B cell (primary cell): ENCODE data around the gene ZNF592. TPM values are rescaled to one million over a fixed set of nuclear protein-coding genes. Genes with fewer than 3 reads are reported as not detected.

Experiments
- ATAC-seq: fragments of 200-7000 bp; cut with Tn5 transposase; one replicate; pipeline ENCODE4 v1.10.0; 2021; ENCODE audit warnings: low read depth, mild to moderate bottlenecking, moderate number of reproducible peaks, moderate library complexity
- CTCF ChIA-PET: fragments of 350-600 bp; sonication (Branson Sonifier 250); formaldehyde crosslinking; loops from one replicate; lab custom pipeline; 2021; ENCODE audit warnings: antibody characterized with exemption, inconsistent platforms; lab: Charles Lee
- POLR2A ChIA-PET: fragments of 350-600 bp; sonication (Branson Sonifier 250); formaldehyde crosslinking; loops from one replicate; lab custom pipeline; 2021; ENCODE audit warnings: antibody characterized with exemption; lab: Charles Lee
- DNase-seq: peaks from one replicate; pipeline ENCODE4 v3.0.0; 2013
- H2AFZ ChIP-seq: 2 replicates; pipeline ENCODE4 v1.6.1; 2012; ENCODE audit warnings: mild to moderate bottlenecking, low read depth, low read length; ENCODE audit not compliant: insufficient read depth, poor library complexity, severe bottlenecking
- H3K27ac ChIP-seq, 2 donors: 1 replicate in 1 of 2; 2 replicates in 1 of 2; pipeline ENCODE4 v1.5.1; 2012 to 2013; ENCODE audit warnings: low read length in 2 of 2, mild to moderate bottlenecking in 2 of 2, moderate library complexity in 1 of 2
- H3K27me3 ChIP-seq, 4 experiments: fragments of 200-600 bp in 1 of 4; sonication (generic) in 1 of 4; replicated peaks in 1 of 4; 1 replicate in 2 of 4; 2 replicates in 2 of 4; pipeline versions ENCODE4 v1.6.1 to v1.7.0; 2013 to 2016; ENCODE audit warnings: low read length in 3 of 4, mild to moderate bottlenecking in 2 of 4, mixed read lengths in 1 of 4, moderate library complexity in 1 of 4; ENCODE audit not compliant: insufficient read depth in 4 of 4, control insufficient read depth in 3 of 4; ENCODE audit errors: control extremely low read depth in 1 of 4
- H3K36me3 ChIP-seq, 2 experiments: replicated peaks in 1 of 2; 1 replicate in 1 of 2; 2 replicates in 1 of 2; pipeline versions ENCODE4 v1.6.1 to v1.7.1; 2013; ENCODE audit warnings: low read length in 1 of 2; ENCODE audit not compliant: insufficient read depth in 2 of 2, control insufficient read depth in 1 of 2; ENCODE audit errors: control extremely low read depth in 1 of 2, extremely low read depth in 1 of 2
- H3K4me1 ChIP-seq, 2 donors: fragments of 200-600 bp in 1 of 2; sonication (generic) in 1 of 2; 1 replicate in 1 of 2; 2 replicates in 1 of 2; pipeline versions ENCODE4 v1.5.1 to v1.6.1; 2013 to 2017; ENCODE audit warnings: low read length in 2 of 2; ENCODE audit not compliant: control insufficient read depth in 2 of 2, insufficient read depth in 2 of 2
- H3K4me2 ChIP-seq: replicated peaks from 2 replicates; pipeline ENCODE3; 2012; ENCODE audit warnings: mild to moderate bottlenecking, low read depth, low read length; ENCODE audit not compliant: poor library complexity, severe bottlenecking
- H3K4me3 ChIP-seq, 5 experiments: fragments of 200-600 bp in 1 of 5; sonication (generic) in 1 of 5; 1 replicate in 3 of 5; 2 replicates in 2 of 5; pipeline versions ENCODE4 v1.5.1 to v1.7.0; 2011 to 2016; ENCODE audit warnings: low read length in 4 of 5, mild to moderate bottlenecking in 4 of 5, low read depth in 2 of 5, control low read depth in 1 of 5, moderate library complexity in 1 of 5; ENCODE audit not compliant: insufficient read depth in 1 of 5; ENCODE audit errors: control extremely low read depth in 1 of 5, extremely low read depth in 1 of 5
- H3K79me2 ChIP-seq: fragments of 200-600 bp; sonication (generic); one replicate; pipeline ENCODE4 v1.6.0; 2016; ENCODE audit warnings: low read length; ENCODE audit not compliant: control insufficient read depth, insufficient read depth
- H3K9ac ChIP-seq: fragments of 200-600 bp; sonication (generic); 2 replicates; pipeline ENCODE4 v1.6.1; 2017; ENCODE audit warnings: mild to moderate bottlenecking, low read length, moderate library complexity
- H3K9me3 ChIP-seq, 3 donors: one replicate each; pipeline versions ENCODE4 v1.6.1 to v1.7.1; 2013; ENCODE audit warnings: low read length in 2 of 3; ENCODE audit not compliant: control insufficient read depth in 2 of 3, insufficient read depth in 1 of 3; ENCODE audit errors: control extremely low read depth in 1 of 3
- H4K20me1 ChIP-seq: 2 replicates; pipeline ENCODE4 v1.6.0; 2012; ENCODE audit warnings: mild to moderate bottlenecking, low read length; ENCODE audit not compliant: insufficient read depth, control insufficient read depth, poor library complexity, severe bottlenecking
- H3K27ac Mint-ChIP-seq: one replicate; pipeline ENCODE4 v1.8.0; 2021; ENCODE audit warnings: mixed read lengths
- H3K27me3 Mint-ChIP-seq: one replicate; pipeline ENCODE4 v1.8.0; 2021; ENCODE audit warnings: mixed read lengths
- H3K4me1 Mint-ChIP-seq: one replicate; pipeline ENCODE4 v1.8.0; 2021; ENCODE audit warnings: mixed read lengths
- H3K4me3 Mint-ChIP-seq: one replicate; pipeline ENCODE4 v1.8.0; 2021; ENCODE audit warnings: mixed read lengths
- H3K9me3 Mint-ChIP-seq: one replicate; pipeline ENCODE4 v1.8.0; 2022; ENCODE audit warnings: mixed read lengths; ENCODE audit not compliant: insufficient read depth
- CTCF ChIP-seq: fragments of 200-600 bp; IDR thresholded peaks from one replicate; pipeline ENCODE4 v1.8.0; 2022; ENCODE audit warnings: antibody characterized with exemption, mild to moderate bottlenecking
- EZH2 ChIP-seq: IDR thresholded peaks from 2 replicates; pipeline ENCODE4 v1.6.1; 2012; ENCODE audit warnings: borderline replicate concordance, low read depth, mild to moderate bottlenecking, moderate library complexity, low read length; ENCODE audit not compliant: insufficient read depth, poor library complexity, severe bottlenecking
- WGBS: methylation state at CpG from one replicate; pipeline ENCODE4 v1.1.5; 2013; ENCODE audit warnings: missing lambda C conversion rate; ENCODE audit not compliant: insufficient coverage; 5-methylcytosine and 5-hydroxymethylcytosine counted together
- intact Hi-C: fragments of 100-400 bp; cut with micrococcal nuclease; formaldehyde crosslinking; loops from one replicate; pipeline ENCODE4 v1.10.0; 2022
- polyA plus RNA-seq: library from polyadenylated mRNA; depleted of rRNA; stranded (reverse); fragments of >200 nt; gene quantifications from 2 replicates; pipeline ENCODE4 v1.2.3, GENCODE V29; 2012
- total RNA-seq, 2 donors: library from RNA; stranded (reverse); fragments of 120-200 nt in 1 of 2; gene quantifications; 1 replicate in 1 of 2; 2 replicates in 1 of 2; pipeline versions ENCODE4 v1.2.3 to v1.2.4, GENCODE V29; 2013 to 2022

The ZNF592 gene
- total and polyA plus RNA-seq, 2 donors (not counting 1 experiment from before 2014, with no cell fraction given) = 35.8 to 64.4 TPM

- TF ChIP-seq CTCF (no peak), EZH2 (no peak)
- WGBS = 93% methylated on average over 1 of the region's 1 CpG
- no peaks in the 10 kb centered on the region for H3K9me3 Mint-ChIP-seq
- no peaks in the 10 kb centered on the region for H3K9me3 ChIP-seq
- H3K27ac Mint-ChIP-seq = peak overlapping the region; percentile 46
- H3K4me3 ChIP-seq = no peak overlapping the region
- no peak overlapping the region for H2AFZ ChIP-seq
- POLR2A ChIA-PET = no interaction called here
- no peaks in the 10 kb centered on the region for H3K27me3 ChIP-seq
- peaks cover 85% of the 10 kb centered on the region for H4K20me1 ChIP-seq
- DNase-seq = no peak
- no peaks in the 10 kb centered on the region for H3K27me3 Mint-ChIP-seq
- peaks cover 95% of the 10 kb centered on the region for H3K79me2 ChIP-seq
- no peak overlapping the region for H3K9ac ChIP-seq
- no peak for ATAC-seq
- no peak overlapping the region for H3K4me2 ChIP-seq
- peaks cover 0 to 33% of the 10 kb centered on the region in 2 experiments for H3K36me3 ChIP-seq
- no peak overlapping the region for H3K27ac ChIP-seq
- H3K4me1 ChIP-seq = peaks cover 8 to 11% of the 10 kb centered on the region in 2 donors
- intact Hi-C loops = no loop called here
- H3K4me1 Mint-ChIP-seq = peaks cover 39% of the 10 kb centered on the region
- CTCF ChIA-PET = no interaction called here
- no peak overlapping the region for H3K4me3 Mint-ChIP-seq
Observed at GRCh38 chr15:84775867-84776449, 27.6 kb downstream of the ZNF592 start.

GRCh38 chr15:84778194-84778593 is 29.8 kb downstream of the ZNF592 start:
- no peak overlapping the region for H3K4me2 ChIP-seq
- POLR2A ChIA-PET = interaction anchor here (0.6 kb wide), 1 partner anchor 120 kb away, joined by 5 read pairs; no protein-coding TSS in a partner anchor
- H3K27ac ChIP-seq = no peak overlapping the region
- H2AFZ ChIP-seq = no peak overlapping the region
- peaks cover 8% of the 10 kb centered on the region in 2 donors for H3K4me1 ChIP-seq
- Mint-ChIP-seq H3K27me3 (no peaks in the 10 kb centered on the region), H3K9me3 (no peaks in the 10 kb centered on the region), H3K27ac (no peak overlapping the region), H3K4me3 (no peak overlapping the region), H3K4me1 (peaks cover 28% of the 10 kb centered on the region)
- H3K9me3 ChIP-seq = no peaks in the 10 kb centered on the region
- H3K4me3 ChIP-seq = no peak overlapping the region
- ATAC-seq = no peak
- 93% methylated on average over 12 of the region's 13 CpGs for WGBS
- H3K79me2 ChIP-seq = peaks cover 94% of the 10 kb centered on the region
- TF ChIP-seq EZH2 = no peak
- no peak for TF ChIP-seq CTCF
- CTCF ChIA-PET = interaction anchor here (0.6 kb wide), 1 partner anchor 149 kb away, joined by 4 read pairs; no protein-coding TSS in a partner anchor
- no peaks in the 10 kb centered on the region for H3K27me3 ChIP-seq
- peaks cover 88% of the 10 kb centered on the region for H4K20me1 ChIP-seq
- peaks cover 0 to 46% of the 10 kb centered on the region in 2 experiments for H3K36me3 ChIP-seq
- DNase-seq = no peak
- H3K9ac ChIP-seq = no peak overlapping the region
- intact Hi-C loops = no loop called here
